Measurements from ENCODE around the gene LIMS2.
A peak's percentile ranks its signal among the peaks of the same experiment; 100 is the strongest.

The LIMS2 gene

GRCh38 chr2:127700527-127701192, 25.3 kb upstream of the LIMS2 start:
- DNase-seq, result peak; percentile 44

- no peak for DNase-seq
These were observed 23.4 kb upstream of the LIMS2 start for GRCh38 chr2:127698553-127699355.

- no peak for DNase-seq
These were observed 22.3 kb upstream of the LIMS2 start for GRCh38 chr2:127697482-127698180.

DNA sequence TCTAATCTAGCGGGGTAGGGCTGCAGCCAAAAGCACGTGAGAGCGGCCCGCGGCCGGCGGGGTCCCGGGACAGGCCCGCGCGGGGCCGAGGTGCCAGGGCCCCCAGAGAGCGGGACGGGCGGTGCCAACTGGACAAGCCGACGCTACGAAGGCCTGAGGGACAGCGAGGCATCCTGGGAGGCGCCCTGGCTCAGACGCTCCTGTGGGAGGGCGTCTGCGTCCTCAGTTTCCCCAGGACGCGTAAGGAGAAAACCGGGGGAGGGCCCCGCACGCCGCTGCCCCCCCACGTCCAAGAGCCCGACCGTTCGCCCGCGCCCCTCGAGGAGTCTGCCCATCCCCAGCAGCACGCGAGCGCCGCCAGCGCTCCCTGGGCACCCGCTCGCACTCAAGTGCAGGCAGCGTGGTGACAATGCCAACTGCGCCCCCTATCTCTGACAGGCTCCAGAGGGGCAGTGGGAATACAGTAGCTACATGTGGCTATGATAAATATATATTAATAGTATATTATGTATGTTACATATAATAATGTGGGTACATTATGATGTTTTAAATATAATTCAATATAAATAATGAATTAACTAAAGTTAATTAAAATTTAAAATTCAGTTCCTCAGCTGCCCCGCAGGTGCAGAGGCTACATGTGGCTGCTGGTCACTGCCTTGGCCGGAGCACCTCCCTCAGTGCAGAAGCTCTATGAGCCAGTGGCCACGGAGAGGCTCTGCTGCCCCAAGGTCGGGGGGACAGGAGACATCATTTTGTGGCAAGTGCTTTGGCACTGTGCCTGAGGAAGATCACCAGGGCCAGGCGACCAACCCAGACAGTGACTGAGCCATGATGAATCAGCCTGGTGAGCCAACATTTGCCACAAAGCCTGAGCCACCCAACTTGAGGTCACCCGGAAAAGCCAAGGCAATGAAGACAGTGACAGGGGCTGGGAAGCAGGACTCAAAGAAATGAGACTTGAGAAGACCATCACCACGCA, 20.5 kb upstream of the LIMS2 start:
- DNase-seq, result peak; percentile 58

- DNase-seq, result no peak
These were observed 19.7 kb upstream of the LIMS2 start for GRCh38 chr2:127694986-127695385.

DNA sequence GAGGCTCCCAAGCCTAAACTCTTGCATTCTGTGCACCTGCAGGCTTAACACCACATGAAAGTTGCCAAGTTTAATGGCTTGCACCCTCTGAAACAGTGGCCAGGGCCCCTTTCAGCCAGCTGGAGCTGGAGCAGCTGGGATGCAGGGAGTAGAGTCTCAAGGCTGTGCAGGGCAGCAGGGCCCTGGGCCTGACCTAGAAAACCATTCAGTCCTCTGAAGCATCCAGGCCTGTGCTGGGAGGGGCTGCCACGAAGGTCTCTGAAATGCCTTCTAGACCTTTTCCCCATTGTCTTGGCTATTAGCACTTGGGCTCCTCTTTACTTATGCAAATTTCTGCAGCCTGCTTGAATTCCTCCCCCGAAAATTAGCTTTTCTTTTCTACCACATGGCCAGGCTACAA, 15.4 kb upstream of the LIMS2 start:
- no peak for DNase-seq

- no peak for DNase-seq
These were observed 13.1 kb upstream of the LIMS2 start for GRCh38 chr2:127688405-127688804.

GRCh38 chr2:127685410-127686080, 10.2 kb upstream of the LIMS2 start:
- no peak for DNase-seq

DNA sequence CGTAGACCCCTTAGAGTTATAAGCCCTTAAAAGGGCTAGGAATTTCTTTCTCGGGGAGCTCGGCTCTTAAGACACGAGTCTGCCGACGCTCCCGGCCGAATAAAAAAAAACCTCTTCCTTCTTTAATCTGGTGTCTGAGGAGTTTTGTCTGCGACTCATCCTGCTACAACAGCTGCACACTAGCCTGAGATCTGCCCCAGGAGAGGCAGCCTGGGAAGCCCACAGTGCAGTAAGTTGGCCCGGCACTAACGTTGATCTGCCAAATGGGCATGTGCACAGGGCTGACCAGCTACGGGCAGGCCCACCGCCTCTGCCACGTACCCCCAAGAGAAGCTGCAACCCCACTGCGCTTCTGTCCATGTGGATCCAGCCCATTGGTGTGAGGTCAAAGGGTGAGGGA, 8.4 kb upstream of the LIMS2 start:
- DNase-seq, result no peak

- no peak for DNase-seq
These were observed 7.7 kb upstream of the LIMS2 start for GRCh38 chr2:127683056-127683455.

DNA sequence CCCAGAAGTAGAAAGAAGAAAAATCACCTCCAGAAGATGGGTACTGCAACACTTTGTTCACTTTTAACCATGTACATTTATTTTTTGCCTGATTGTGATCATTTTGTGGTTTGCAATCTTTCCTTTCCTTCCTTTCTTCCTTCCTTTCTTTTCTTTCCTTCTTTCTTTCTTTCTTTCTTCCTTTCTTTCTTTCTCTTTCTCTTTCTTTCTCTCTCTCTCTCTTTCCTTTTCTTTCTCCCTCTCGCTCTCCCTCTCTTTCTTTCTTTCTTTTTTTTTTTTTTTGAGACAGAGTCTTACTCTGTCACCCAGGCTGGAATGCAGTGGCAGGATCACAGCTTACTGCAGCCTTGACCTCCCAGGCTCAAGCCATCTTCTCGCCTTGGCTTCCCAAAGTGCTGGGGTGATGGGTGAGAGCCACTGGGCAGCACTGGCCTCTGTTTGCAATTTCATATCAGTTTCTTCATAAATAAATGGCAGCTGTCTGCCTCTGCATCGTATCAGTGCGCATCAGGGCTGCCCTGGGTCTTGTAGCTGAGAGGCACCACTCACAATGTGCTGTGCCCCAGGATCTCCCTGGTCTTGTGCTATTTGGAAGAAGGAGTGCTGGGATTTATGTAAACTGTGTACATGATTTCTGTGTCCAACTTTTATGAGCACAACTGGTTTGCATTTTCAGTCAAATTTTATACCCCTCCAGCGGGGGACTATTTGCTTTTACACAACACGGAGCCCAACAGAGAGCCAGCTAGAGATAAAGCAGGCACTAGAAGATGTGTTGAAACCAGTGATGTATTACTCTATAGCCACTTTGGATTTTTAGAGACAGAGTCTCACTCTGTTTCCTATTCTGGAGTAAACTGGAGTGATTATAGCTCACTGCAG, 6.9 kb upstream of the LIMS2 start:
- no peak for DNase-seq

- DNase-seq, result no peak
These were observed 6.0 kb upstream of the LIMS2 start for GRCh38 chr2:127681288-127681804.

DNA sequence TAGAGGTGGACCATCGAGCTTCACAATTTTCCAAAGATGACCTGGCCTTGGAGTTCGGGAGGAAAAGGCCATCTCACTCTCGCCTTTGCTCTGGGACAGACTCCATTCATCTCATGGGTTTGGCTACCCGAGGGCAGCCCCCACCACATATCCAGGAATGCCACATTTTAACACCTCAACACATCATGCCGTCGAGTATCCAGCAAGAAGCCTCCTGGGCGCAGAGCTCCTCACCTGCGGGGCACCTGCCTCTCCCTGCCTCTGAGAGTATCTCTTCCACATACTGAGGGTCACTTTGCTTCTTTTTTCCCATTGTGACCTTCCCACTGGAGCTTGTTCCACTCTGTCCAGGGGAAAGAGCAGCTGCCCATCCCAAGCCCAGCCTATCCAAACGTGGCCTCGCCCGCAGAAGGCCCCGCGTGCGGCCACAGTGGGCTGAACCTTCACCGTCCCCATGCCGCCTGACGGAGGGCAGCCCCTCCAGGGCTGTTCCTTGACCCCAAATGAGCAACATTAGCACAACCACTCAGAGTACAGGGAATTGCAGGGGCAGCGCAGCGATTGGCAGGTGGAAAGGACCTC, 5.5 kb upstream of the LIMS2 start:
- DNase-seq, result no peak

- no peak for DNase-seq
These were observed 4.5 kb upstream of the LIMS2 start for GRCh38 chr2:127679680-127680361.

DNA sequence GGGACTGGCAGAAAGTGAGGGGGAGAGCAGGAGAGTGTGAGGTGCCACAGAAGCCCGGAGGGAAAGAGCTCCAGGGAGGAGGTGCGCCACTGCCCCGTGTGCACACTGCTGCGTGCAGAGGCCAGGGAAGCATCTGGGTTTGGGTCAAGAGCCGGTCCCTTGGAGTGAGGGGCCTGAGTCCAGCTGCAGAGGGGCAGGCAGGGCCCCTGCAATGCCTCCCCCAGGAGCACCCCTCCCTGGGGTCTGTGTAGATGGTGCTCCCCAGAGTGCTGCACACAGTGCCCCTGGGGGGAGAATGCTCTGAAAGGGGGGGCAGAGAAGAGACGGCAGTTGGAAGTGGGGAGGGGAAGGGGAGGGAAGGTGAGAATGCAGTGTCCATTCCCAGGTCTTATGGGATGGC, 3.7 kb upstream of the LIMS2 start:
- DNase-seq, result no peak

- DNase-seq, result no peak
These were observed 3.2 kb upstream of the LIMS2 start for GRCh38 chr2:127678531-127678930.

GRCh38 chr2:127676906-127677305, 1.6 kb upstream of the LIMS2 start:
- no peak for DNase-seq

GRCh38 chr2:127674241-127675209, 805 bp downstream of the LIMS2 start:
- no peak for DNase-seq
